Trophoblast cell (in vitro differentiated cells and primary cell): ENCODE data around the gene DVL2.
A peak's percentile ranks its signal among the peaks of the same experiment; 100 is the strongest.

Source experiments
- DNase-seq, 2 donors: peaks; one replicate each; pipeline ENCODE4 v3.0.0-alpha.2; 2016
- H2AFZ ChIP-seq: 2 replicates; pipeline ENCODE4 v1.6.1; 2013; ENCODE audit warnings: low read length, moderate library complexity, mild to moderate bottlenecking; ENCODE audit not compliant: insufficient read depth, poor library complexity
- H2AK5ac ChIP-seq: 2 replicates; pipeline ENCODE4 v1.6.1; 2013; ENCODE audit warnings: mild to moderate bottlenecking, low read length
- H2BK120ac ChIP-seq: 2 replicates; pipeline ENCODE4 v1.6.1; 2013; ENCODE audit warnings: low read length, mild to moderate bottlenecking, moderate library complexity; ENCODE audit not compliant: insufficient read depth, poor library complexity
- H2BK12ac ChIP-seq: 2 replicates; pipeline ENCODE4 v1.6.1; 2013; ENCODE audit warnings: mild to moderate bottlenecking, low read length, moderate library complexity
- H2BK5ac ChIP-seq: 2 replicates; pipeline ENCODE4 v1.6.1; 2013; ENCODE audit warnings: low read length, low read depth, moderate library complexity, mild to moderate bottlenecking; ENCODE audit not compliant: poor library complexity
- H3K14ac ChIP-seq: 2 replicates; pipeline ENCODE4 v1.6.1; 2013; ENCODE audit warnings: mild to moderate bottlenecking, low read length
- H3K18ac ChIP-seq: 2 replicates; pipeline ENCODE4 v1.6.1; 2013; ENCODE audit warnings: mild to moderate bottlenecking, low read length
- H3K23ac ChIP-seq: 2 replicates; pipeline ENCODE4 v1.6.1; 2013; ENCODE audit warnings: low read length
- H3K27ac ChIP-seq: 2 replicates; pipeline ENCODE4 v1.5.1; 2013; ENCODE audit warnings: low read depth, mild to moderate bottlenecking, inconsistent platforms, low read length, moderate library complexity
- H3K27me3 ChIP-seq: 2 replicates; pipeline ENCODE4 v1.6.1; 2013; ENCODE audit warnings: inconsistent platforms, mild to moderate bottlenecking, low read length, moderate library complexity; ENCODE audit not compliant: insufficient read depth
- H3K36me3 ChIP-seq, 2 experiments: 1 replicate in 1 of 2; 2 replicates in 1 of 2; pipeline ENCODE4 v1.6.1; 2013; ENCODE audit warnings: low read length in 2 of 2, mild to moderate bottlenecking in 2 of 2, moderate library complexity in 1 of 2; ENCODE audit not compliant: insufficient read depth in 2 of 2, control insufficient read depth in 1 of 2
- H3K4ac ChIP-seq: 2 replicates; pipeline ENCODE4 v1.6.1; 2013; ENCODE audit warnings: low read depth, mild to moderate bottlenecking, low read length, moderate library complexity
- H3K4me1 ChIP-seq, 2 experiments: 1 replicate in 1 of 2; 2 replicates in 1 of 2; pipeline ENCODE4 v1.6.1; 2013; ENCODE audit warnings: low read length in 2 of 2, mild to moderate bottlenecking in 2 of 2, moderate library complexity in 1 of 2; ENCODE audit not compliant: insufficient read depth in 2 of 2, control insufficient read depth in 1 of 2
- H3K4me2 ChIP-seq: 2 replicates; pipeline ENCODE4 v1.6.1; 2013; ENCODE audit warnings: inconsistent platforms, mild to moderate bottlenecking, low read length, moderate library complexity
- H3K4me3 ChIP-seq: 2 replicates; pipeline ENCODE4 v1.5.1; 2013; ENCODE audit warnings: mild to moderate bottlenecking, low read depth, low read length, inconsistent platforms
- H3K79me1 ChIP-seq: one replicate; pipeline ENCODE4 v1.6.1; 2013; ENCODE audit warnings: low read length
- H3K79me2 ChIP-seq: 2 replicates; pipeline ENCODE4 v1.6.1; 2013; ENCODE audit warnings: low read length, mild to moderate bottlenecking; ENCODE audit not compliant: control insufficient read depth, insufficient read depth, poor library complexity
- H3K9ac ChIP-seq: 2 replicates; pipeline ENCODE4 v1.6.1; 2013; ENCODE audit warnings: mild to moderate bottlenecking, low read length
- H3K9me3 ChIP-seq: 2 replicates; pipeline ENCODE4 v1.6.1; 2013; ENCODE audit warnings: low read depth, mild to moderate bottlenecking, control low read depth, inconsistent platforms, low read length; ENCODE audit not compliant: insufficient read depth
- H4K12ac ChIP-seq: 2 replicates; pipeline ENCODE4 v1.6.1; 2013; ENCODE audit warnings: low read depth, mild to moderate bottlenecking, low read length, moderate library complexity
- H4K8ac ChIP-seq: 2 replicates; pipeline ENCODE4 v1.6.1; 2013; ENCODE audit warnings: low read depth, mild to moderate bottlenecking, low read length, moderate library complexity
- H4K91ac ChIP-seq: one replicate; pipeline ENCODE4 v1.6.1; 2013; ENCODE audit warnings: low read depth, mild to moderate bottlenecking, low read length, moderate library complexity
- WGBS: extraction: QIAGEN DNeasy Blood & Tissue Kit; methylation state at CpG from one replicate; pipeline ENCODE4 v1.1.7; 2013; ENCODE audit warnings: missing lambda C conversion rate; ENCODE audit not compliant: insufficient read length, insufficient coverage; ENCODE audit errors: extremely low coverage; 5-methylcytosine and 5-hydroxymethylcytosine counted together

The DVL2 gene

DNA sequence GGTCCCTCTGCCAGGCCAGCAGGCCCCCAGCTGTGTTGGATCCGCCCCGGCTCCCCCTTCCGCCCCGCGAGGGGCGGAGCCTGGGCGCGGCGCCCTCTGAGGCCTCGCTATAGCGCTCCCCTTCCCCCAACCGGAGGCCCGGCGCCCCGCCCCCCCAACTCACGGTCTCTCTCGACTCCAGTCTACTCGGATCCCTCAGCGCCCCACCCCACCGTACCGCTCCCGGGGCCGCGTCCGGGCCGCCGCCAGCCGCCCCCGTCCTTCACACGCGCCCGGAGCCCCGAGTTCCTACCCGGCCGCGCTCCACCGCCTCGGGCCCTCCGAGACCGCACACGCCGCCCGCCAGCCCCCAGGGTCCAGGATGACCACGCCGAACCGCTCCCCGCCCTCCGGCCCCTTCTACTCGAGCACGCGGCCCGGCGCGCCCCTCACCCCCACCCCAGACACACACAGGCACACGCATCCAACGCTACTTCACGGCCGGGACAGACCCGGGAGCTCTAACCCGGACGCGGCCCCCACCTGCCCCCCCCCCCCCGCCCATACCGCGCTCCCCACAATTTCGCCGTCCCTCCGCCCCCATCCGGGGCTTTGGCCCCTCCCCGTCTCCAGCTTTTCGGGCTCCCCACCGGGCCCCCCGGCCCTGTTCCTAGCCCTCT lies 3.6 kb upstream of the DVL2 start:
- H3K4ac ChIP-seq = peak overlapping the region; percentile 86
- H3K79me2 ChIP-seq = peaks cover 36% of the 10 kb centered on the region
- peak overlapping the region; percentile 95 for H3K14ac ChIP-seq
- peaks cover 4% of the 10 kb centered on the region for H3K9me3 ChIP-seq
- H2BK120ac ChIP-seq = peak overlapping the region; percentile 93
- peak overlapping the region; percentile 71 for H3K4me2 ChIP-seq
- H3K27me3 ChIP-seq = no peaks in the 10 kb centered on the region
- peak overlapping the region; percentile 89 for H4K12ac ChIP-seq
- no peak overlapping the region for H2BK12ac ChIP-seq
- DNase-seq = peak in 1 of 2 donors; percentile 54
- peak overlapping the region; percentile 93 for H2BK5ac ChIP-seq
- H3K4me1 ChIP-seq = peaks cover 18 to 31% of the 10 kb centered on the region in 2 experiments
- H3K9ac ChIP-seq = peak overlapping the region; percentile 36
- no peak overlapping the region for H3K23ac ChIP-seq
- H4K8ac ChIP-seq = peak overlapping the region; percentile 94
- peak overlapping the region; percentile 94 for H3K18ac ChIP-seq
- peaks cover 25 to 38% of the 10 kb centered on the region in 2 experiments for H3K36me3 ChIP-seq
- peak overlapping the region; percentile 95 for H4K91ac ChIP-seq
- peak overlapping the region; percentile 94 for H2AK5ac ChIP-seq
- WGBS = no CpG with 5 or more reads among the region's 73 CpGs
- H3K27ac ChIP-seq = peak overlapping the region; percentile 89
- peak overlapping the region; percentile 68 for H2AFZ ChIP-seq
- peaks cover 34% of the 10 kb centered on the region for H3K79me1 ChIP-seq
- peak overlapping the region; percentile 94 for H3K4me3 ChIP-seq

DNA sequence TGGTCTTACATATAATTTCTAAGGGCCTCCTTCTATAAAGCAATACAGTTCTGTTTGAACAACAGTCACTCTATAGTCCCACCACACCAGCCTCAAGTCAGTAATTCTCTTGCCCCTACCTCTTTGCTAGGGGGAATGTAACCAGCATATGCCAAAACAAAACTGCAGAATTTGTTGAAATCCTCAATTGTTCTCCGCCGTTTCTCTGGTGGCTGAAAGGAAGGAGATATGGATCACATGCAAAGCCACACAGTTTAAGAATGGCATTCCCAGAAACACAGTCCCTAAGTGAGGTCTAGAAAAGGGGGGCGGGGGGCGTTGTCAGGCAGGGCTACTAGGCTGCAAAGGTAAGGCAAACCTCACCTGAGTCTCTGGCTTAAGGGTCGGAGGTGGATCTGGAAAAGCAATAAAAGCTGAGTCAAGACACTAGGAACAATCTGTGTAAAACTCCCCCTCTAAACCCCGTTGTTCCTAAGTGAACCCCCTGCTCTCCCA lies 3.0 kb upstream of the DVL2 start:
- no peak overlapping the region for H3K18ac ChIP-seq
- peak overlapping the region; percentile 17 for H3K9ac ChIP-seq
- H2BK120ac ChIP-seq = no peak overlapping the region
- H2BK12ac ChIP-seq = no peak overlapping the region
- peak overlapping the region; percentile 89 for H3K27ac ChIP-seq
- H3K4ac ChIP-seq = peak overlapping the region; percentile 89
- DNase-seq = no peak
- H3K14ac ChIP-seq = peak overlapping the region; percentile 65
- no peak overlapping the region for H4K8ac ChIP-seq
- H2AK5ac ChIP-seq = peak overlapping the region; percentile 55
- H2BK5ac ChIP-seq = peak overlapping the region; percentile 32
- H3K4me2 ChIP-seq = peak overlapping the region; percentile 71
- peaks cover 25 to 38% of the 10 kb centered on the region in 2 experiments for H3K36me3 ChIP-seq
- no peak overlapping the region for H2AFZ ChIP-seq
- peak overlapping the region; percentile 50 for H4K12ac ChIP-seq
- H3K27me3 ChIP-seq = no peaks in the 10 kb centered on the region
- peak overlapping the region; percentile 59 for H3K4me3 ChIP-seq
- peaks cover 30% of the 10 kb centered on the region for H3K79me1 ChIP-seq
- H3K23ac ChIP-seq = no peak overlapping the region
- H3K4me1 ChIP-seq = peaks cover 18 to 32% of the 10 kb centered on the region in 2 experiments
- no peak overlapping the region for H4K91ac ChIP-seq
- H3K79me2 ChIP-seq = peaks cover 34% of the 10 kb centered on the region
- WGBS = no CpG with 5 or more reads among the region's 6 CpGs
- peaks cover 4% of the 10 kb centered on the region for H3K9me3 ChIP-seq

DNA sequence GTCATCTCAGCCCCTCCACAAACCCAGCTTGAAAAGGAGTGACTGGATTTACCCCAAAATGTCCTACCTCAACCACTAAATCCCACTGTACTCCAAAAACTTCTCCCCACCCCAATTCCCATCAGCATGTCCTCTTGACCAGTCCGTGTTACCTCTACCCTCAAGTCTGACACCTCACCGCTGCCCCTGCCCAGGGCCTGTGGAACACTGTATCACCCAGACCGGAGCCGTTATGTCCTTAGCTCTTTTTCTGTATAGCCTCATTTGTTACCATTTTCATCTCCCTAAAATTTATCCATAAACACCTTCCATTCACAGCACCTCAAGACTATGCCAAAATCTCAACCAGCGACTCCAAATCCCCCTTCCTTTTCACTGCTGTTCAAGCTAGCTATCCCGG lies 2.5 kb upstream of the DVL2 start:
- Histone ChIP-seq H3K79me2 (peaks cover 32% of the 10 kb centered on the region), H3K79me1 (peaks cover 25% of the 10 kb centered on the region), H3K4me1 (peaks cover 18 to 34% of the 10 kb centered on the region in 2 experiments), H2BK12ac (no peak overlapping the region), H3K36me3 (peaks cover 25 to 38% of the 10 kb centered on the region in 2 experiments), H3K27ac (peak overlapping the region; percentile 89), H3K9ac (no peak overlapping the region), H2BK5ac (no peak overlapping the region), H4K8ac (peak overlapping the region; percentile 13), H3K4me3 (no peak overlapping the region), H3K4ac (peak overlapping the region; percentile 61), H3K27me3 (no peaks in the 10 kb centered on the region), H3K4me2 (peak overlapping the region; percentile 71), H4K12ac (no peak overlapping the region), H3K14ac (no peak overlapping the region), H3K18ac (no peak overlapping the region), H4K91ac (no peak overlapping the region), H2AFZ (no peak overlapping the region), H2BK120ac (no peak overlapping the region), H3K9me3 (peaks cover 4% of the 10 kb centered on the region), H2AK5ac (no peak overlapping the region), H3K23ac (no peak overlapping the region)
- DNase-seq = no peak
- 100% methylated on average over 1 of the region's 6 CpGs for WGBS

DNA sequence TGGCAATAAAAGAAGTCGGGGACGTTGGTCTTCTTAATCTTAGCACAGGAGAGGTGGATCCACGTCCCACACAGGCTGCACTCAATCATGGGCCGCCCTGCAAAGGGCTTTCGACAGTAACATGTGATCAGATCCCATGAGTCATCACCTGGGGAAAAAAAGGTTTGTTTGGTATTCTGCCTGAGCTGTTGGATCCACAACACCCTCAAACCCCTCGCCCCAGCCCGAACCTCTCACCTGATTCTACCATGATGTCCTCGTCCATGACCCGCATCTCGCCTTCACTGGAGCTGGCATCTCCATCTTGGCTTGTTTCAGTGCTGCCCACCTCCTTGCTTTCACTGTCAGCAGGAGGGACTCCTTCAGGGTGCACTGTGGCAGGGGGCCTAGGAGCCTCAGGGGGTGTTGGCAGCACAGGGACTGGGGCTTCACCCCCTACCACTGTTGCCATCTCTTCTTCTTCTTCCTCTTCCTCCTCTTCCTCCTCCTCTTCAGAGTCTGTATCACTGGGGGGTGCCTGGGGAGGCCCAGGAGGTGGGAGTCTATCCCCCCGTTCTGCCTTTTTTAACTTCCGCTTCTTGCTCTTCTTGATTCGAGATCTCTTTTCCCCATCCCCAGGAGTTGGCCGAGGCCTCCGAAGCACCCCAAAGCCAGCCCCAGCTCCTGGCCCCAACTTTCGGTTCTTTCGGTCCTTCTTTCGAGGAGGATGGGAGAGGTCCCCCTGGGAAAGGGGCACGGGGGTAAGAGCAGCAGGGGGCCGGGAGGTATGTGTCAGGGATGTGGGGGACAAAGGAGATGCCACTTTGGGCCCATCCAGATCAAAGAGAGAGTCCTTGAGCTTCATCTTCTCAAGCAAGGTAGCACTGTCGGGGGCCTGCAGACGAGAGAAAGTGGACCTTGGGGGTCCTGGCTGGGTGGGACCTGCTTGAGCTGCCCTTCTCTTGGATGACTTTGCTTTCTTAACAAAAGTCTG lies 1.7 kb upstream of the DVL2 start:
- Histone ChIP-seq H3K14ac (no peak overlapping the region), H3K79me1 (peaks cover 24% of the 10 kb centered on the region), H2BK120ac (no peak overlapping the region), H4K8ac (peak overlapping the region; percentile 13), H2AFZ (no peak overlapping the region), H2BK12ac (no peak overlapping the region), H3K4me1 (peaks cover 16 to 31% of the 10 kb centered on the region in 2 experiments), H2BK5ac (no peak overlapping the region), H3K79me2 (peaks cover 32% of the 10 kb centered on the region), H3K27me3 (no peaks in the 10 kb centered on the region), H3K27ac (peak overlapping the region; percentile 38), H3K18ac (no peak overlapping the region), H3K9ac (no peak overlapping the region), H4K91ac (no peak overlapping the region), H3K9me3 (peaks cover 4% of the 10 kb centered on the region), H2AK5ac (no peak overlapping the region), H3K4ac (peak overlapping the region; percentile 61), H3K36me3 (peaks cover 25 to 37% of the 10 kb centered on the region in 2 experiments), H3K4me3 (no peak overlapping the region), H3K23ac (no peak overlapping the region), H3K4me2 (no peak overlapping the region), H4K12ac (no peak overlapping the region)
- no CpG with 5 or more reads among the region's 22 CpGs for WGBS
- DNase-seq = no peak
